GM12878 (cell line): ENCODE data around the gene PC.

ENCODE experiments used
- ATF2 ChIP-seq: IDR thresholded peaks from 2 replicates; pipeline ENCODE4 v1.6.1; 2012; ENCODE audit warnings: low read length, inconsistent platforms
- BHLHE40 ChIP-seq, 2 experiments: fragments of 450-650 bp in 1 of 2; IDR thresholded peaks; 2 replicates each; pipeline ENCODE4 v1.6.1; 2011 to 2017; ENCODE audit warnings: low read depth in 2 of 2, borderline replicate concordance in 1 of 2, improper control_type of control experiment in 1 of 2, low read length in 1 of 2, mild to moderate bottlenecking in 1 of 2
- CREB1 ChIP-seq: IDR thresholded peaks from 2 replicates; pipeline ENCODE4 v1.6.1; 2012; ENCODE audit warnings: low read depth, mild to moderate bottlenecking, inconsistent platforms
- CTCF ChIP-seq, 3 experiments: IDR thresholded peaks in 2 of 3; conservative IDR thresholded peaks in 1 of 3; 2 replicates each; pipeline ENCODE4 v1.5.1; 2011; ENCODE audit warnings: low read depth in 3 of 3, low read length in 3 of 3, mild to moderate bottlenecking in 3 of 3, control low read depth in 2 of 3, moderate library complexity in 2 of 3, inconsistent platforms in 1 of 3, mixed read lengths in 1 of 3; ENCODE audit not compliant: control insufficient read depth in 2 of 3, insufficient read depth in 1 of 3; ENCODE audit errors: extremely low read depth in 1 of 3
- EZH2 ChIP-seq: IDR thresholded peaks from 2 replicates; pipeline ENCODE4 v1.6.1; 2012; ENCODE audit warnings: low read depth, mild to moderate bottlenecking, control low read depth, inconsistent platforms, low read length, borderline replicate concordance; ENCODE audit not compliant: control insufficient read depth
- POLR2A ChIP-seq: IDR thresholded peaks from 2 replicates; pipeline ENCODE4 v1.6.1; 2011; ENCODE audit warnings: low read depth, mild to moderate bottlenecking, low read length
- POLR2AphosphoS2 ChIP-seq: IDR thresholded peaks from 2 replicates; pipeline ENCODE4 v1.6.1; 2011; ENCODE audit warnings: low read depth, mild to moderate bottlenecking, low read length, improper control_type of control experiment, moderate library complexity
- POLR2AphosphoS5 ChIP-seq: IDR thresholded peaks from 2 replicates; pipeline ENCODE4 v1.6.1; 2011; ENCODE audit warnings: mild to moderate bottlenecking, low read length, inconsistent platforms
- USF1 ChIP-seq: IDR thresholded peaks from 2 replicates; pipeline ENCODE4 v1.6.1; 2011; ENCODE audit warnings: borderline replicate concordance, low read depth, mild to moderate bottlenecking, moderate library complexity, mixed read lengths, low read length; ENCODE audit not compliant: insufficient read depth; ENCODE audit errors: extremely low read length

GRCh38 chr11:66844496-66845142, 113.6 kb downstream of the PC start:
- TF ChIP-seq POLR2AphosphoS5 (no peak), CREB1 (no peak), POLR2A (no peak), BHLHE40 (IDR thresholded peaks at IDR 0.05; ENCODE audit: borderline replicate concordance in 1 of 2, low read depth in 2 of 2, low read length in 1 of 2) (no peak), ATF2 (no peak), CTCF (IDR thresholded peaks at IDR 0.05 in 2 of 3, conservative IDR thresholded peaks at IDR 0.05 in 1 of 3; ENCODE audit: control insufficient read depth in 2 of 3, extremely low read depth in 1 of 3, insufficient read depth in 1 of 3, low read depth in 3 of 3, low read length in 3 of 3) (no peak), POLR2AphosphoS2 (no peak), USF1 (no peak), EZH2 (no peak)
